CD4-positive, alpha-beta T cell treated with Interleukin-17A for 4 hours (primary cell): Measurements from ENCODE around the gene SULT1C2.
"Not testable (repeated sequence)": the region's sequence is repeated elsewhere in the genome, so short reads cannot be mapped to it uniquely, and the experiment has no call there.

Experiments used
- DNase-seq: peaks from one replicate; pipeline ENCODE4 v3.0.0-alpha.2; 2020; ENCODE audit warnings: mixed read lengths

The SULT1C2 gene

DNA sequence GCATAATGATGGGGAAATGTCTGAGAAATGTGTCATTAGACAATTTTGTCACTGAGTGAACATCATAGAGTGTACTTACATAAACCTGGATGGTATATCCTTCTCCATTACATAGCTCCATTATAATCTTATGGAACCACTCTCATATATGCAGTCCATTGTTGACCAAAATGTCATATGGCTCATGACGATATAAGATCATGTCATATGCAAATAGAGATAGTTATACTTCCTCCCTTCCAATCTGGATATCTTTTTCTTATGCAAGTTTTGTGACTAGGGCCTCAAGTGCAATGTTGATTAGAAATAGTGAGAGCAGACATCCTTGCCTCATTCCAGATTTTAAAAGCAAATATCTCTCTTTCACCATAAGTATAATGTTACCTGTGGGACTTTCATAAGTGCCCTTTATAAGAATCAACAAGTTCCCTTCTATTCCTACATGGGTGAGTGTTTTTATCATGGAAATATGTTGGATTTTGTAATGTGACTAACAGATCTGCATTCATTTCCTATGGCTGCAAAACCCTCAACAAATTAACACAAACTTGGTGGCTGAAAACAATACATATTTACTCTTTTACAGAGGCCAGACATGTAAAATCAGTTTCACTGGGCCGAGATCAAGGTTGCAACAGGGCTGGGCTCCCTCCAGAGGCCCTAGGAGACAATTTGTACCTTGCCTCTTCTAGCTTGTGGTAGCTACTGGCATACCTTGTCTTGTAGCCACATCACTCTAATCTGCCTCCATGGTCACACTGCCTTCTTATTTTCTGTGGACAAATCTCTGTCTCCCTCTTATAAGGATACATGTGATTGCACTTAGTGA is 67.4 kb downstream of the SULT1C2 start:
- DNase-seq: no peak

DNA sequence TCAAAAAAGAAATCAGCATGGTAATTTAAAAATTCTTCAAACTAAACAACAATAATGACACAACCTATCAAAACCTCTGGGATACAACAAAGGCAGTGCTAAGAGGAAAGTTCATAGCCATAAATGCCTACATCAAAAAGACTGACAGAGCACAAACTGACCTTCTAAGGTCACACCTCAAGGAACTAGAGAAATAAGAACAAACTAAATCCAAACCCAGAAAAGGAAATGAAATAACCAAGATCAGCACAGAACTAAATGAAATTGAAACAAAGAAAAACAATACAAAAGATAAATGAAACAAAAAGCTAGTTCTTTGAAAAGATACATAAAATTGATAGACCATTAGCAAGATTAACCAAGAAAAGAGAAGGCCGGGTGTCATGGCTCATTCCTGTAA is 70.6 kb downstream of the SULT1C2 start:
- not testable (repeated sequence) for DNase-seq
